PC-9 (cell line): ENCODE data around the gene PTPRA.

ENCODE experiments used
- CTCF ChIP-seq: fragments of 200-600 bp; sonication (generic); conservative IDR thresholded peaks from 2 replicates; pipeline ENCODE4 v1.6.1; 2017; ENCODE audit warnings: mixed run types, antibody characterized with exemption, mild to moderate bottlenecking, moderate library complexity
- EZH2 ChIP-seq: fragments of 200-600 bp; sonication (generic); IDR thresholded peaks from 2 replicates; pipeline ENCODE4 v1.8.0; 2017; ENCODE audit warnings: antibody characterized with exemption, low read depth

GRCh38 chr20:3068075-3068474 is 194.8 kb downstream of the PTPRA start:
- TF ChIP-seq CTCF (no peak), EZH2 (no peak)
